GM13976 (cell line): ENCODE results near the gene ITGBL1.

Source experiments
- DNase-seq: peaks from one replicate; pipeline ENCODE4 v3.0.0; 2012; ENCODE audit warnings: low spot score
- CTCF ChIP-seq: IDR thresholded peaks from 2 replicates; pipeline ENCODE4 v1.5.1; 2012; ENCODE audit warnings: borderline replicate concordance, mild to moderate bottlenecking; ENCODE audit not compliant: insufficient read depth; ENCODE audit errors: extremely low read depth, missing control alignments, control extremely low read depth
- in situ Hi-C: fragments of 300-500 bp; cut with MboI; formaldehyde crosslinking; loops from one replicate; pipeline ENCODE4 v1.12.0; 2022; ENCODE audit warnings: low sequenced_read_pairs, mixed read lengths, inconsistent platforms; ENCODE audit not compliant: unreplicated experiment

ITGBL1 gene

GRCh38 chr13:101634142-101634541 is 181.7 kb downstream of the ITGBL1 start:
- in situ Hi-C loops: no loop called here
- DNase-seq: no peak
- TF ChIP-seq CTCF: no peak

GRCh38 chr13:101639711-101640110 is 187.2 kb downstream of the ITGBL1 start:
- DNase-seq: no peak
- TF ChIP-seq CTCF: no peak
- in situ Hi-C loops: no loop called here

- in situ Hi-C loops: no loop called here
- DNase-seq: no peak
- no peak for TF ChIP-seq CTCF
These were observed 188.4 kb downstream of the ITGBL1 start for GRCh38 chr13:101640788-101641400.

- no peak for DNase-seq
- in situ Hi-C loops: no loop called here
- no peak for TF ChIP-seq CTCF
These were observed 193.4 kb downstream of the ITGBL1 start for GRCh38 chr13:101645871-101646270.

- in situ Hi-C loops: no loop called here
- DNase-seq: no peak
- no peak for TF ChIP-seq CTCF
These were observed 195.3 kb downstream of the ITGBL1 start for GRCh38 chr13:101647760-101648159.

- in situ Hi-C loops: no loop called here
- TF ChIP-seq CTCF: no peak
- DNase-seq: no peak
These were observed 196.5 kb downstream of the ITGBL1 start for GRCh38 chr13:101648766-101649487.
